GM12891 (cell line): ENCODE data around the gene ZSCAN5B.

Experiments
- POLR2A ChIP-seq: IDR thresholded peaks from 2 replicates; pipeline ENCODE4 v1.6.1; 2011; ENCODE audit warnings: low read depth, low read length, control low read depth
- SPI1 ChIP-seq: IDR thresholded peaks from 2 replicates; pipeline ENCODE4 v1.6.1; 2011; ENCODE audit warnings: low read depth, low read length, control low read depth

GRCh38 chr19:56145698-56146097 lies 51.9 kb downstream of the ZSCAN5B start:
- no peak for TF ChIP-seq POLR2A
- TF ChIP-seq SPI1: no peak
